ENCODE results near the gene EXOC4. TPM values are rescaled to one million over a fixed set of nuclear protein-coding genes. Genes with fewer than 3 reads are reported as not detected.

EXOC4 gene
- total and polyA plus RNA-seq, 2 of the 8 experiments (the other 6 are each of a cell fraction or from before 2014, with no cell fraction given), result 27.0 to 67.3 TPM

GRCh38 chr7:133858311-133858710 is 605.4 kb downstream of the EXOC4 start:
- WGBS, 2 experiments (ENCODE audit: extremely low coverage in 1 of 2, insufficient coverage in 1 of 2, insufficient read length in 1 of 2, insufficient replicate concordance in 2 of 2, low coverage in 1 of 2, low lambda C conversion rate in 2 of 2, missing lambda C conversion rate in 1 of 2), result 96% methylated on average over 6 of the region's 6 CpGs; no CpG with 5 or more reads in 1 of the 2 experiments
- CTCF ChIA-PET (ENCODE audit: partially characterized antibody), result interaction anchor here (0.9 to 1.2 kb wide), 3 partner anchors 8 to 158 kb away, joined by 3 to 4 read pairs (median 3); no protein-coding TSS in a partner anchor
- no peak overlapping the region for H2BK12ac ChIP-seq (ENCODE audit: low read depth, low read length)
- no peak for TF ChIP-seq GABPA (IDR thresholded peaks at IDR 0.05; ENCODE audit: borderline replicate concordance, insufficient read depth, low read length)
- TF ChIP-seq SIX5 (IDR thresholded peaks at IDR 0.05; ENCODE audit: low read depth, low read length), result no peak
- no peak for TF ChIP-seq BACH1 (IDR thresholded peaks at IDR 0.05; ENCODE audit: low read length)
- TF ChIP-seq CHD2 (IDR thresholded peaks at IDR 0.05; ENCODE audit: low read length), result no peak
- no peak for TF ChIP-seq ATF3 (IDR thresholded peaks at IDR 0.05; ENCODE audit: insufficient read depth, low read depth, low read length)

More at GRCh38 chr7:133858311-133858710, 605.4 kb downstream of the EXOC4 start:
- Histone ChIP-seq H3K56ac (replicated peaks; ENCODE audit: insufficient read length, low read depth, low read length) (no peak overlapping the region), H3K36me3 (ENCODE audit: control insufficient read depth in 2 of 4, insufficient read depth in 4 of 4, low read length in 3 of 4) (no peaks in the 10 kb centered on the region), H3K27ac (ENCODE audit: low read depth, low read length) (no peak overlapping the region), H2BK20ac (ENCODE audit: low read length) (no peak overlapping the region), H3K4me3 (ENCODE audit: extremely low read depth in 1 of 4, insufficient read depth in 2 of 4, low read depth in 3 of 4, low read length in 4 of 4) (no peak overlapping the region), H4K91ac (replicated peaks; ENCODE audit: insufficient read length, low read length) (no peak overlapping the region), H3K4me1 (replicated peaks in 1 of 4; ENCODE audit: control insufficient read depth in 3 of 4, insufficient read depth in 4 of 4, low read length in 3 of 4) (peaks cover 0 to 7% (median 0%) of the 10 kb centered on the region in 4 experiments; a peak in 1 of 7 replicates), H3K27me3 (replicated peaks in 1 of 4; ENCODE audit: control insufficient read depth in 3 of 4, extremely low read depth in 1 of 4, insufficient read depth in 3 of 4, low read length in 3 of 4) (no peaks in the 10 kb centered on the region), H2AK5ac (ENCODE audit: low read depth, low read length) (no peak overlapping the region), H4K5ac (ENCODE audit: insufficient read length, low read depth, low read length) (no peak overlapping the region), H4K8ac (ENCODE audit: extremely low read depth, insufficient read depth, low read length) (no peak overlapping the region), H3K9me3 (ENCODE audit: insufficient read depth in 2 of 2, low read depth in 1 of 2, low read length in 1 of 2) (peaks cover 0 to 2% of the 10 kb centered on the region in 2 experiments; a peak in 1 of 4 replicates), H3K23ac (ENCODE audit: insufficient read length) (no peak overlapping the region), H3K79me1 (ENCODE audit: low read depth, low read length) (no peaks in the 10 kb centered on the region), H3K4me2 (ENCODE audit: insufficient read depth in 1 of 2, low read depth in 2 of 2, low read length in 2 of 2) (no peak overlapping the region), H2BK15ac (ENCODE audit: low read length) (no peak overlapping the region), H3K18ac (ENCODE audit: extremely low read depth, low read length) (no peak overlapping the region), H2BK120ac (replicated peaks; ENCODE audit: low read depth, low read length) (no peak overlapping the region), H4K20me1 (replicated peaks in 1 of 2; ENCODE audit: control insufficient read depth in 1 of 2, insufficient read depth in 2 of 2, low read length in 2 of 2) (peaks cover 0 to 5% of the 10 kb centered on the region in 2 experiments), H2BK5ac (ENCODE audit: low read depth, low read length) (no peak overlapping the region), H3K14ac (ENCODE audit: insufficient read length) (no peak overlapping the region), H3K79me2 (ENCODE audit: control insufficient read depth in 1 of 2, insufficient read depth in 2 of 2, low read length in 2 of 2) (no peaks in the 10 kb centered on the region), H3K9ac (replicated peaks in 1 of 4; ENCODE audit: extremely low read depth in 1 of 4, low read depth in 3 of 4, low read length in 3 of 4) (no peak overlapping the region), H3K23me2 (ENCODE audit: low read depth, low read length) (no peaks in the 10 kb centered on the region; the same call in 1 of the 2 replicates), H3K4ac (replicated peaks; ENCODE audit: insufficient read length, low read depth, low read length) (no peak overlapping the region), H2AFZ (ENCODE audit: low read length) (no peak overlapping the region)
- POLR2A ChIA-PET (ENCODE audit: partially characterized antibody), result no interaction called here
- no peak for DNase-seq (ENCODE audit: low read depth in 1 of 2, low spot score in 2 of 2)
- no peak for FAIRE-seq
